Bronchial epithelial cell (primary cell): Measurements from ENCODE around the gene GRID2. TPM values are rescaled to one million over a fixed set of nuclear protein-coding genes. Genes with fewer than 3 reads are reported as not detected.

ENCODE experiments used
- DNase-seq: peaks from one replicate; pipeline ENCODE4 v3.0.0-alpha.2; 2010; ENCODE audit warnings: low read depth
- FAIRE-seq: peaks from 2 replicates; lab custom pipeline; 2011; peaks lifted over from hg19 to GRCh38; lab: Jason Lieb, UNC
- H3K27me3 ChIP-seq: 2 replicates; pipeline ENCODE4 v1.5.1; 2011; ENCODE audit warnings: low read length; ENCODE audit not compliant: control insufficient read depth, insufficient read depth
- H3K36me3 ChIP-seq: 2 replicates; pipeline ENCODE4 v1.5.1; 2011; ENCODE audit warnings: low read length; ENCODE audit not compliant: control insufficient read depth, insufficient read depth
- H3K4me3 ChIP-seq: 2 replicates; pipeline ENCODE4 v1.5.1; 2011; ENCODE audit warnings: mild to moderate bottlenecking, low read depth, low read length, control low read depth
- total RNA-seq: library from RNA; depleted of rRNA; stranded (reverse); fragments of >200 nt; gene quantifications from 2 replicates; pipeline ENCODE4 v1.2.1, GENCODE V29; 2014
- TF ChIP-seq, protein P1 (sequence below): IDR thresholded peaks from 2 replicates; pipeline ENCODE4 v1.5.1; 2011; ENCODE audit warnings: mild to moderate bottlenecking, moderate library complexity, low read length, control low read depth, inconsistent platforms; ENCODE audit not compliant: insufficient read depth, severe bottlenecking

The GRID2 gene
- total RNA-seq, 1 donor from 2014 or later, result not detected

DNA sequence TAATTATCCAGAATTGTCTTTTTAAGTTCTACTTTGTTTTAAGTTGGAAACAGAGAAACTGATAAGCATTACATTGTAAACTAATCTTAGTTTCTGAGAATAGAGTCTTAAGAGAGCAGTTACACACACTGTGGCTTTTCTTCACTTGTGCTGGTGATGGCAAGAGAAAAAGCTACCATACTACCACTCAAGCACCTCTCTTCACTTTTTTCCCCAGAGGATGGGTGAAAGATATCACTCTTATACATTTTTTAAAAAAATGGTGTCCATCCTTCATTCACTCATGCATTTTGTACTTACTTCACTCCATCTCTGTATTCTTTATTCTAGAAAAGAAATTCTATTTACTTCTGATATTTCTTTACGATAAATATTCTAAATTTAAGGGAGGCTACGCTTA is 42.5 kb upstream of the GRID2 start:
- DNase-seq (no peak), FAIRE-seq (no peak)
- H3K4me3 ChIP-seq, result no peak overlapping the region
- H3K36me3 ChIP-seq, result no peaks in the 10 kb centered on the region
- no peaks in the 10 kb centered on the region for H3K27me3 ChIP-seq
- TF ChIP-seq, protein P1, sequence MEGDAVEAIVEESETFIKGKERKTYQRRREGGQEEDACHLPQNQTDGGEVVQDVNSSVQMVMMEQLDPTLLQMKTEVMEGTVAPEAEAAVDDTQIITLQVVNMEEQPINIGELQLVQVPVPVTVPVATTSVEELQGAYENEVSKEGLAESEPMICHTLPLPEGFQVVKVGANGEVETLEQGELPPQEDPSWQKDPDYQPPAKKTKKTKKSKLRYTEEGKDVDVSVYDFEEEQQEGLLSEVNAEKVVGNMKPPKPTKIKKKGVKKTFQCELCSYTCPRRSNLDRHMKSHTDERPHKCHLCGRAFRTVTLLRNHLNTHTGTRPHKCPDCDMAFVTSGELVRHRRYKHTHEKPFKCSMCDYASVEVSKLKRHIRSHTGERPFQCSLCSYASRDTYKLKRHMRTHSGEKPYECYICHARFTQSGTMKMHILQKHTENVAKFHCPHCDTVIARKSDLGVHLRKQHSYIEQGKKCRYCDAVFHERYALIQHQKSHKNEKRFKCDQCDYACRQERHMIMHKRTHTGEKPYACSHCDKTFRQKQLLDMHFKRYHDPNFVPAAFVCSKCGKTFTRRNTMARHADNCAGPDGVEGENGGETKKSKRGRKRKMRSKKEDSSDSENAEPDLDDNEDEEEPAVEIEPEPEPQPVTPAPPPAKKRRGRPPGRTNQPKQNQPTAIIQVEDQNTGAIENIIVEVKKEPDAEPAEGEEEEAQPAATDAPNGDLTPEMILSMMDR, result no peak

GRCh38 chr4:92262371-92262770 is 41.4 kb upstream of the GRID2 start:
- no peaks in the 10 kb centered on the region for H3K27me3 ChIP-seq
- H3K36me3 ChIP-seq, result no peaks in the 10 kb centered on the region
- no peak overlapping the region for H3K4me3 ChIP-seq
- DNase-seq (no peak), FAIRE-seq (no peak)
- TF ChIP-seq, protein P1, result no peak

GRCh38 chr4:92263010-92263409 is 40.8 kb upstream of the GRID2 start:
- H3K27me3 ChIP-seq, result no peaks in the 10 kb centered on the region
- no peaks in the 10 kb centered on the region for H3K36me3 ChIP-seq
- TF ChIP-seq, protein P1, result no peak
- H3K4me3 ChIP-seq, result no peak overlapping the region
- FAIRE-seq (no peak), DNase-seq (no peak)

DNA sequence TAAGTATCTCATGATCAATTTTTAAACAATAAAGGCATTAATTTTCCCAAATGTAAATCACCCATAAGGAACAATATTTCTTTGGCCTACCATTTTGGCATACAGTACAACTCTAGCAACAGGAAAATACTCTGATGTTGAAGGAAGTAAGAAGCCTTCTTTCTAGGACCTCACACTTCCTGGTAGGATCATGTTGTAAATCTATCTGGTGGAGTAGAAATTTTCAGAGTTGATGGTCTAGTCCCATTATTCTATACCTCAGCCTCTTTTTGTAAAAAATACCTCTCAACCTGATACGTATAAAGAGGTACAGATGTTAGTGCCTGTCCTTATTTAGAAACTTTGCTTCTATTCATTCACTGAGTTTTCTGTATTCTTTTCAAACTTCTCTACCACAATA is 40.2 kb upstream of the GRID2 start:
- Histone ChIP-seq H3K36me3 (no peaks in the 10 kb centered on the region), H3K27me3 (no peaks in the 10 kb centered on the region), H3K4me3 (no peak overlapping the region)
- DNase-seq (no peak), FAIRE-seq (no peak)
- TF ChIP-seq, protein P1, result no peak

GRCh38 chr4:92264163-92264562 is 39.6 kb upstream of the GRID2 start:
- no peak for FAIRE-seq

GRCh38 chr4:92265021-92265420 is 38.7 kb upstream of the GRID2 start:
- no peaks in the 10 kb centered on the region for H3K36me3 ChIP-seq
- TF ChIP-seq, protein P1, result no peak
- FAIRE-seq (no peak), DNase-seq (no peak)
- H3K27me3 ChIP-seq, result no peaks in the 10 kb centered on the region
- no peak overlapping the region for H3K4me3 ChIP-seq

More at GRCh38 chr4:92264163-92264562, 39.6 kb upstream of the GRID2 start:
- Histone ChIP-seq H3K27me3 (no peaks in the 10 kb centered on the region), H3K4me3 (no peak overlapping the region), H3K36me3 (no peaks in the 10 kb centered on the region)
- TF ChIP-seq, protein P1, result no peak
- DNase-seq, result no peak
